GM18517 (cell line): Measurements from ENCODE around the gene ENAH.
"Not testable (repeated sequence)": the region's sequence is repeated elsewhere in the genome, so short reads cannot be mapped to it uniquely, and the experiment has no call there.

ENCODE experiments used
- ATAC-seq: cut with Tn5 transposase; IDR thresholded peaks from one replicate; pipeline ENCODE4 v1.9.1; 2021; ENCODE audit warnings: mild to moderate bottlenecking, moderate library complexity; ENCODE audit not compliant: unreplicated experiment

ENAH gene

GRCh38 chr1:225476100-225476511, 176.8 kb downstream of the ENAH start:
- no peak for ATAC-seq

- ATAC-seq, result no peak
Measured at GRCh38 chr1:225474986-225475820, 177.7 kb downstream of the ENAH start.

- no peak for ATAC-seq
Measured at GRCh38 chr1:225474439-225474985, 178.4 kb downstream of the ENAH start.

DNA sequence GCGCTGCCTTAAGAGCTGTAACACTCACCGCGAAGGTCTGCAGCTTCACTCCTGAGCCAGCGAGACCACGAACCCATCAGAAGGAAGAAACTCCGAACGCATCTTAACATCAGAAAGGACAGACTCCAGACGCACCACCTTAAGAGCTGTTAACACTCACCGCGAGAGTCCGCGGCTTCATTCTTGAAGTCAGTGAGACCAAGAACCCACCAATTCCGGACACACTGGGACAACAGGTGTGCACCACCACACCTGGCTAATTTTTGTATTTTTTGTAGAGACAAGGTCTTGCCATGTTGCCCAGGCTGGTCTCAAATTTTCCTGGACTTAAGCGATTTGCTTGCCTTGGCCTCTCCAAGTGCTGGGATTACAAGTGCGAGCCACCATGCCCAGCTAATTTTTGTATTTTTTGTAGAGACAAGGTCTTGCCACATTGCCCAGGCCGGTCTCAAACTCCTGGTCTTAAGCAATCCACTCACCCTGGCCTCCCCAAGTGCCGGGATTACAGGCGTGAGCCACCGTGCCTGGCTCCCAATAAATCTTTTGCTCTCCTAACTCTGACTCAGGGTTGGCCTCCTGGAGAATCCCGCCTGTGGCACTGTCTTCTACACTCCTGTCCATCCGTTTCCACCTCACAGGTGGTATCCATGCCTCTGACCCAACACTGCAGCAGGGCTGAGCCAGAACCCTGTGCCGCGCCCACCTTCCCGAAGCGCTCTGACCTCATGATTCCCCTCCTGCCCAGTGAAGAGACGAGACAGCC, 179.1 kb downstream of the ENAH start:
- not testable (repeated sequence) for ATAC-seq

- ATAC-seq, result not testable (repeated sequence)
Measured at GRCh38 chr1:225473266-225473665, 179.7 kb downstream of the ENAH start.

- no peak for ATAC-seq
Measured at GRCh38 chr1:225471453-225472301, 181.2 kb downstream of the ENAH start.

GRCh38 chr1:225471109-225471452, 181.8 kb downstream of the ENAH start:
- ATAC-seq, result no peak

GRCh38 chr1:225470211-225471108, 182.5 kb downstream of the ENAH start:
- no peak for ATAC-seq

GRCh38 chr1:225469051-225469450, 183.9 kb downstream of the ENAH start:
- no peak for ATAC-seq

DNA sequence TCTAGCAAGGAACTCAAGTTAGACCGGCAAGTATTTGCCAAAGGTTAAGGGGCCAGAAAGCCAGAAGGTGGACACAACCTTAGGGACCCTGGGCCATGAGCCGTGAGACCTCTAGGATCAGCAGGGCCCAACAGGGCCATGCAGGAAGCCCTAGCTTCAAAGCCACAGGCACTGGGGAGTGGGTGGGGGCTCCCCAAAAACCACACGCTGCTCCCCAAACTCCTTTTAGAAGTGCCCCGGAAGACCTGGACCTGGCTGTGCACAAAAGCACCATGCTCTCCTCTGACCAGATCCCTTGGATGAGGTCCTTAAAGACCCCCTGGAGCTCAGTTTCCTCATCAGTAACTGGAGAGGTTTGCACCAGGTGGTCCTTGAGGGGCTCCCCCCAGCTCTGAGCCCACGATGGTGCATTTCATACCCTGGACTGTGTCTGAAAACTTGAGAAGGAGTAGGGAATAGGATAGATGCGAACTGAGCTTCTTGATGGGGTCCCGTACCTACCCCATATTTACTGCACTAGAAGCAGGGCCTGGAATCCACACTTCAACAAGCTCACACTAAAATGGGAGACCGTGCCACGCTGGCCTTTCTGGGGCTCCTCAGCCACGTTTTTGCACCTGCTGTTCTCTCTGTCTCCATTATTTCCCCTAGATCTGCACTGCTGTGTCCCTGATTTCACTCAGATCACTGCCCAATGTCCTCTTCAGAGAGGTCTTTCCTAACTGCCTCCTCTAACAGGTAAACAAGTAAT, 184.5 kb downstream of the ENAH start:
- no peak for ATAC-seq

DNA sequence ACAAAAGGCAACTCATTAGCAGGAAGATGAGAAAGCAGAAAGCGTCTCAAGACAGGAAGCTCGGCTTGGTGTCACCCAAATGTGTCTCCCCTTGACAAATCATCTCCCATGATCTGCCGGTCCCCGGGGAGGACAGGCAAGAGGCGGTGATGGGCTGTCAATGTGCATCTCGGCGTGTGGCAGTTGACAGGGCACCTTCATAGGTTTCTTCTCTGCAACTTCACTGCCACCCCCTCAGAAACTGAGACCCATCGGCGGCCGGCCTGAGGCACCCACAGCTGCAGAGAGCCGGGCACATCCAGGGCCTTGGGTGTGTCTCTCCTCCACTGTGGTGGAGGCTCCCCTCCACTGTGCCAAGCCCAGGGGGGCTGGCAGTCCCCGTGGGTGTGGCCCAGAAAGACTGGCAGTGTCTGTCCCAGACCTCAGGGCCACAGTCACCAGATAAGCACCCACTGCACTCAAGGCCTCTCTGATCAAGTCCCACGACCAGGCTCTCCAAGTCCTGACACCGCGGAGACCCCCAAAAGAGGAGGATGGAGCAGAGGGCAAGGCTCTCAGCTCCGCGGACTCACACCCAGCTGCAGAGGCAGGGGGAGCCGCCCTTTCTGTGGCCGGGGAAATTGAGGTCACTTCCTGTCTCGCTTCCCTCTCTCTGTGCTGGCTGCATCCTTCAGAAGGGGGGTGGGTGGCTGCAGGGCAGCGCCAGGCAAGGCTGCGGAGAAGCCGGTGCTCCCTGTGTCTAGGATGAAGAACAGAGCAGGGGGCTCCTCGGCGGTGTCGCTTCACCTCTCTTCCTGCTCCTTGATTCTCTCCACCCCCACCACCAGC, 185.5 kb downstream of the ENAH start:
- peak; percentile 96 for ATAC-seq

DNA sequence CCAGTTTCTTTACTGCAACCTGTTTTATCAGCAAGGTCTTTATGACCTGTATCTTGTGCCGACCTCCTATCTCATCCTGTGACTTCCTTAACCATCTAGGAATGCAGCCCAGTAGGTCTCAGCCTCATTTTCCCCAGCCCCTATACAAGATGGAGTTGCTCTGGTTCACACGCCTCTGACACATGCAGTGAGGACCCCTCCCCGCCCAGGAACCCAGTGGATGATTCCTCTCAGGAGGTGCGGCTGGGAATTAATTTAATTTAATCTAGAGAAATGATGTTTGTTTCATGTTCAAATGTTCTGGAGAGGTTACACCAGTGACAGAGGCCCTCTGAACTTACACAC, 186.1 kb downstream of the ENAH start:
- no peak for ATAC-seq

- ATAC-seq, result no peak
Measured at GRCh38 chr1:225465793-225466517, 187.0 kb downstream of the ENAH start.

GRCh38 chr1:225464851-225465792, 187.8 kb downstream of the ENAH start:
- ATAC-seq, result no peak

GRCh38 chr1:225462714-225463574, 190.0 kb downstream of the ENAH start:
- no peak for ATAC-seq

DNA sequence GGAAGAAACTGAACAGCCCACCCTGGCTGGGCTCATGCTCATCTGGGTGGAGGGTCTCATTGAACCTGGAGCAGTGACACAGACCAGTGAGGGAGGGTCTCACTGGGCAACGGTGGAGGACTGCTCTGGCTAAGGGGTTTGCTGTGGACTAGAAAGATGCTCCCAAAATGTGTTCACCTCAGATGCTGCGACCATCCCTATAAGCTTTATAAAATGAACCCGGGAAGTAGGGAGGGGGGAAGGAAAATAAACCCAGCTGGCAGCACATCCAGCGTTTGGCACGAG, 190.6 kb downstream of the ENAH start:
- ATAC-seq, result no peak
